Measurements from ENCODE around the gene MS4A18.

DNA sequence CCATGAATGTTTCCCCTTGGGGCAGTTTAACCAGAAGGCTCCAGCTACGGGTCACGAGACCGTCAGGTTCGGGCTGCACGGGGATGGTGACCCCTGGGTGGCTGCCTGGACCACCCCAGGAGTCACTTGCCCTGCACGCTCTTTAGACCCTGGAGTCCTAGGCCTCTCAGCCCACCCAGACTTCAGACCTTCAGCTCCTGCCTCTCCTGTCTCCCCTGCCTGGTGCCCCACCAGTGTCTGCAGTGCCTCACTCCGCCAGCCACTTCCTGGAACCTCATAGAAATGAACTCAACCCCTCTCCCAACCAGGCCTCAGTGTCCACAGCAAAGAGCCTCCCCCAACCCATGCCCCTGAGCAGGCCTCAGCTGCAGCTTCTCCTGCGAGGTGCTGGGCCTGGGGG is 48.1 kb downstream of the MS4A18 start:
- no peak for TF ChIP-seq CTCF (IDR thresholded peaks at IDR 0.05; ENCODE audit: low read depth, low read length, missing input control)
- no peak for TF ChIP-seq YY1 (IDR thresholded peaks at IDR 0.05)
- TF ChIP-seq FOXA1 (IDR thresholded peaks at IDR 0.05) = no peak
- TF ChIP-seq TAF1 (conservative IDR thresholded peaks at IDR 0.05) = no peak
- no peak for TF ChIP-seq MAX (IDR thresholded peaks at IDR 0.05)
- TF ChIP-seq, protein P1, sequence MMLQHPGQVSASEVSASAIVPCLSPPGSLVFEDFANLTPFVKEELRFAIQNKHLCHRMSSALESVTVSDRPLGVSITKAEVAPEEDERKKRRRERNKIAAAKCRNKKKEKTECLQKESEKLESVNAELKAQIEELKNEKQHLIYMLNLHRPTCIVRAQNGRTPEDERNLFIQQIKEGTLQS (IDR thresholded peaks at IDR 0.05) = no peak
- no peak for TF ChIP-seq EGR1 (IDR thresholded peaks at IDR 0.05; ENCODE audit: low read depth in 2 of 2)
- no peak for TF ChIP-seq JUND (IDR thresholded peaks at IDR 0.05)
- TF ChIP-seq, protein P2, sequence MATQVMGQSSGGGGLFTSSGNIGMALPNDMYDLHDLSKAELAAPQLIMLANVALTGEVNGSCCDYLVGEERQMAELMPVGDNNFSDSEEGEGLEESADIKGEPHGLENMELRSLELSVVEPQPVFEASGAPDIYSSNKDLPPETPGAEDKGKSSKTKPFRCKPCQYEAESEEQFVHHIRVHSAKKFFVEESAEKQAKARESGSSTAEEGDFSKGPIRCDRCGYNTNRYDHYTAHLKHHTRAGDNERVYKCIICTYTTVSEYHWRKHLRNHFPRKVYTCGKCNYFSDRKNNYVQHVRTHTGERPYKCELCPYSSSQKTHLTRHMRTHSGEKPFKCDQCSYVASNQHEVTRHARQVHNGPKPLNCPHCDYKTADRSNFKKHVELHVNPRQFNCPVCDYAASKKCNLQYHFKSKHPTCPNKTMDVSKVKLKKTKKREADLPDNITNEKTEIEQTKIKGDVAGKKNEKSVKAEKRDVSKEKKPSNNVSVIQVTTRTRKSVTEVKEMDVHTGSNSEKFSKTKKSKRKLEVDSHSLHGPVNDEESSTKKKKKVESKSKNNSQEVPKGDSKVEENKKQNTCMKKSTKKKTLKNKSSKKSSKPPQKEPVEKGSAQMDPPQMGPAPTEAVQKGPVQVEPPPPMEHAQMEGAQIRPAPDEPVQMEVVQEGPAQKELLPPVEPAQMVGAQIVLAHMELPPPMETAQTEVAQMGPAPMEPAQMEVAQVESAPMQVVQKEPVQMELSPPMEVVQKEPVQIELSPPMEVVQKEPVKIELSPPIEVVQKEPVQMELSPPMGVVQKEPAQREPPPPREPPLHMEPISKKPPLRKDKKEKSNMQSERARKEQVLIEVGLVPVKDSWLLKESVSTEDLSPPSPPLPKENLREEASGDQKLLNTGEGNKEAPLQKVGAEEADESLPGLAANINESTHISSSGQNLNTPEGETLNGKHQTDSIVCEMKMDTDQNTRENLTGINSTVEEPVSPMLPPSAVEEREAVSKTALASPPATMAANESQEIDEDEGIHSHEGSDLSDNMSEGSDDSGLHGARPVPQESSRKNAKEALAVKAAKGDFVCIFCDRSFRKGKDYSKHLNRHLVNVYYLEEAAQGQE (IDR thresholded peaks at IDR 0.05) = no peak
- no peak for TF ChIP-seq GABPA (IDR thresholded peaks at IDR 0.05 in 1 of 2, conservative IDR thresholded peaks at IDR 0.05 in 1 of 2)
